ENCODE data around the gene COL8A1.

COL8A1 gene

DNA sequence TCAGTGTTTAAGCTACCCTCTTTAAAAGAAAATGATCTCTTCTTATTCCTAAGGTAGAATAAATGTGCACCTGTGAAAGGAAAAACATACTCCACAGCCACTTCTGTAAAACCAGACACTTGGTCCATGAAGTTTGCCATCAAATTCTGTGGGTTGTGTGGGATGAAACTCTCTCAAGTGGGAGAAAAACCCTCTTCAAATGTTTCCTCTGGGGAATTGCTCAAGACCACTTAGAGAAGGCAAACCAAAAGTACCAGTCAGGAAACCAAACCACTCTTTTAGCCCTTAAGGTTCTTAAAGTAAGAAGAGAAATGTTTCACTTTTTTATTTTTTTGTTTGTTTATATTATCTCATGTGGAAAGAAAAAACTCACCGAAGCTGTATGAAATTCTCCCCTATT is 1.2 kb downstream of the COL8A1 start:
- no peak for DNase-seq (ENCODE audit: low spot score)

DNA sequence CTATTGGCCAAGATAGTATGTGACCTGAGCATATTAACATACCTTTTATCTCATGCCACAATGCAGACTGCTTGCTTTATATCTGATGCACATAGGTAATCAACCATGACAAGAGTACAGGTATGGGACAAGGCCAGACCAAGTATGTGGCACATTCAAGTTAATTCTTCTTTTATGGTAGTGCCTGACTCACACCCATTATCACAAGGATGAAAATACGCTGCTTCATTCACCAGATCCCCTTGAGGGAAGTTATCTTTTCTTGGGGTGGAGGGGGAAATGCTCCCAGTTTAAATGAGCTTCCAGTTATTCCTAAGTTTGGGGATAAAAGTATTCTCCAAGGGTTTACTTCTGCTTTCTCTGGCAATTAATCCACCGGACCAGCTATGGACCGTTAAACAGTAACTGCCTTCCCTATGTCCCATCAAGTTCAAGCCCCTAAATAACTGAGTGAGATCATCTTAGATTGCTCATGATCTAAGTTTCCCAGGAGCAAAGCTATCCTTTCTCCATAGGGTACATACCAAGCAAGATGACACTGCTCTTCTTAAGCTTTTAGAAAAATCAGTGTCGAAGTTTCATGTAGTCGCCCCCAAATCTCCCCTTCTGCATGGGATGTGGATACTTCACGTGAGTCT is 1.9 kb downstream of the COL8A1 start:
- no peak for DNase-seq (ENCODE audit: low spot score)

DNA sequence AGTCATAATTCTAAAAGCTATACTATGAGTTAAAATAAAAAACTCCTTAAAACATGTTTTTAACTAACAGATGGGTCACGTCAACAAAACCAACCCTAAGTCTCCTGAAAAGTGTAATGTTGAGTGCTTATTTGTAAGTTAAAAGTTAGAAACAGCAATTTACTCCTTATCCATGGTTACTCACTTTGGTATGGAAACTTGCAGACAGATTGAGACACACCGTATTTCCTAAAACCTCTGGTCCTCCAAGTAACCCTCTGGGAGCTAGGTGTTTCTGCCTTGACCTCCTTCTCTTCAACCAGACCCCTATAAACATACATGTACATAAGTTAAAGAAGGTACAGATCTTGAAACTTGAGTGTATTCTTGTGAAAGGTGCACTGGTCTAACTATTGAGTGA is 3.1 kb downstream of the COL8A1 start:
- DNase-seq (ENCODE audit: low spot score): no peak

DNA sequence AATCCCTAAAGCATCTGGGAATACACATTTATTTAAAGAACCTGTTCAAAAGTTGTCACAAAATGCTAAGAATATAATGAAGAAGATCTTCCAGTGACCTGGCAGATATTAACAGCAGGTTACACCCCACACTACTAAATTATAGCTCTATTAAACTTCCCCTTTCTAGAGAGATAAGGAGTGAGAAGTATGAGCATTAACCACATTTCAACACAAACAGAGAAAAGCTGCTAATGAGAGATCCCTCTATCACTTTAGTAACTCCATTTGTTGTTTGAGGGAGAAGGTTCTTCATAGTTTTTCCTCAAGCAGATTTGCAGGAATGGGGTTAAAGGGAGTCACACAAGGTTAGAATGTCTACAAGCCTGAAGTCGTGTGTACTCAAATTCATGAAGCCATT is 3.6 kb downstream of the COL8A1 start:
- no peak for DNase-seq (ENCODE audit: low spot score)

DNA sequence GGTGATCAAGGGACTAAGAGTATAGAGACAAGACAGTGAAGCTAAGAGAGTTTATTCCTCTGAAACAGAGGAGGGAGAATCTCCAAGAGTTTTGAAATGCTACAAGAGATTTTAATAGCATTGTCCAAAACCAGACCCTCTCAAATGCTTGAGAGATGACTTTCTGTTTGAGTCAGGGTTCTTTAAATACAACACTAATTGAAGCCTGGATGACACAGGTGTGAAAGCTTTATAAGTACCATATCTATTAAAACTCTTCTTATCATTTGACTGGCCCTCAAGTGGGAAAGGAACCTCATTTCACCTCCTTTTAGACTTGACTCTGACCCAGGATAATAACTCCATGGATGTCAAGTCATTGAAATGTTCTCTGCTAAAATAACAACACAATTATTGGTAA is 5.6 kb downstream of the COL8A1 start:
- DNase-seq (ENCODE audit: low spot score): no peak

DNA sequence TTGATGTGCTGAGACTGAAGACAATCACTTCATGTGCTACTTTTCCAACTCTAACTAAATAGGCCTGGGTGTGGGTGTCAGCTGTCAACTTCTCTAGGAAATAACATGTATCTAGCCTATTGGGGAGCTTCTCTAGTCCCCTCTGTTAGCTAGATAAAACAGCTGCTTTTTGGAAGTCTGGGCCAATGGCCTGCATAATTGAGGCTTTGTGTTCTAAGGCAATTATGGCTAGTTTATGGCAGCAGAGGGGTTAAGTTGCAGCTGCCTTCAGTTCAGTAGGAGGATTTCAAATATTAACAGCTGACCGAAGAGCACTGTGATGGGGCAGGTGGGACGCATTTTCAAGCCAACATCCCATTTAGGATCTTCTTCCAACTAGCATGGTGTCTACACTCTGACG is 6.4 kb downstream of the COL8A1 start:
- no peak for DNase-seq (ENCODE audit: low spot score)

DNA sequence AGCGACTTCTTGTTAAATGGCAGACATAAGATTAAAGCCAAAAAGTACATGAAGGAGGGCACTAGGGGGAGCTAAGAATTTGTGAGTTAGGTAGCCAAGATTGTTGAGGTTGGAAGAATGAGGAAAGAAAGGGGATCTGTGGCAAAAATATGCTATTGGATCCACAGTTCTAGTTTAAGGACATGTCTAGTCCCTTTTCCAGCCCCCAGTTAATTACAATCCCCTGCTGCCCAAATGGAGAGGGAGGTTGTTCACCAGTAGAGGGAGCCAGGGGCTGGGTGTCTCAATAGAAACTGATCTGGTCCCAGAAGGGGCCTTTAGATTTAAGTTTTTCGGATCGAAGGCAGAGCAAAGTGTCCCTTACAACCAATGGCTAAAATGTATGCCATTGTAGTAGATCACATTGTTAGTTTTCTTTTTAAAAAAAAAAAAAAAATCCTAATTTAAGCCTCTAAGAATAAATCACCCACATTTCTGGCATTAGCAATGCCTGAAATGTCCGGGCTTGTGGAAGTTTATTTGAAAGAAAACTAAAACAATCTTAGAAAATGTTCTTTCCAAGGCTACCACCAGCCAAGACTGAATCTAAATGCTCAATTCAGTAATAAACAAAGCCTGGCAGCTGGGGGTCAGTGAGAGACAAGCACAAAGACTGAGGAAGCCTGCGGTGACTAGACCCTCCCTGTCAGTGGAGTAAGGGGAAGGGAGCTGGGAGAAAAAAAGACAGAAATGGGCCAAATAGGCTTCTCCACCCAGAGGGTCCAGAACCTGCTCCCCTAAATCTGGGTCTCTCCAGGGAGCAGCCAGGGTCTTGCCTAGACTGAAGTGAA is 7.1 kb downstream of the COL8A1 start:
- peak; percentile 13 for DNase-seq (ENCODE audit: low spot score)

DNA sequence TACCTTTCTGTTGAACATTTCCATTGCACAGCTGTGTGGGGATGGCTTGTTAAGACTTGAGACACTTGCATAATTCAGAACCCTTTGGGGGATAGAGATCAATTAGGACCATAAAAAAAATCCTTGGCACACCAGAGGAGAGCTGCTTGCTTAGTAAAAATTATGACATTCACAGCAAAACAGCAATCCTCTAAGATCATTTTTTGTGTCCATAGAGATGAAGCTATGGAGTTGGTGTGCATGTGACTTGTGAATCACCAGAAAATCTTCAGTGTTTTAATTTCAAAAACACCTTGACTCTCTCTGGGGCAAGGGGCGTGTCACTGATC is 7.7 kb downstream of the COL8A1 start:
- DNase-seq (ENCODE audit: low spot score): no peak

DNA sequence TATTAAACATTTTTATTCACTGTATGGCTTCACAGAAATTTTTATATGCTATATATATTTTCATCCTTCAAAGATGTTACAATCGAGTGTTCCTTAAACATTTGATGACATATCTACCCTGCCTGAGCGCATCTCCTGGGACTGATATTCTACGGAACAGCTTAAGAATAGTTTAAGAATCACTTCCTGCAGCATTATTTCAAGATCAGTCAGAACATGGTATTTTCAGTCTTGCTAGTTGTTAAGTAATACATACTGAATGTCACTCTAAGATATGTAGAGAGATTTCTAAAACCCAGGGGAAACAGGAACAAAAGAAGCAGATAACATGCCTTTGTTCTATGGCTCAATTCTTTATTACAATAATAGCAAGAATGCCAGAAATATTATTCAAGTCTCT is 8.7 kb downstream of the COL8A1 start:
- no peak for DNase-seq (ENCODE audit: low spot score)

DNA sequence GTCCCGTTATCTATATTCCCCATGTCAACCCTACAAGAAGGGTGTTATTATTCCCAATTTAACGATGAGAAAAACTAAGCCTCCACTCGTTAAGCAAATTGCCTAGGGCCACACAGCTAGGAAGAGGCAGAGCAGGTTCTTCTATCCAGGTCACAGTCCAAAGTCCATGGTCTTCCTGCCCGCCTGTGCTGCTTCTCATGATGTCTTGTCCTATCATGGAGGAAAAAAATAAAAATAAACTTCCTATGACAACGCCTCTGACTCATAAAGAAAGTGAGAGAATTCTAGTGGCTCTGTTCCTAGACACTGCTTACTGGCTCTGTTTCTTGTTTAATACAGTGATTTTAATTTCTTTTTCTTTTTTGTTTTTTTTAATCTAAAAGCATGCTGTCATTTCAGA is 9.7 kb downstream of the COL8A1 start:
- peak; percentile 9 for DNase-seq (ENCODE audit: low spot score)

DNA sequence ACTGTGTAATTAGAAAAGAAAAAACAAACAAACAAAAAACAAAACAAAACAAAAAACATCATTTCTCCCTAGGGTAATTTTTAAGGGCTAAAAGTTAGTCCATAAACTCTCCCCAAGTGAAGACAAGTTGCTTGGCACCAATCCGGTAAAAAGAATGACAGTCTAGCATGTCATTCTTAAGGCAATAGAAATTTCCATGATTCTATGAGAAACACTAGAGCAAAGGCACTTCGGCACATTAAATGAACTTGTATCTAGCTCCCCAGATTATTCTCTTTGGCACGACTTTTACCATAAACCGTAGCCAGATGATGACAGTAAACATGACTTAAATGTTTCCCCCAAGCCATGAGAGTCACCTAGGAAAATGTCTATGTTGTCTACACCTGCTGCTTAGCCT is 10.1 kb downstream of the COL8A1 start:
- no peak for DNase-seq (ENCODE audit: low spot score)

DNA sequence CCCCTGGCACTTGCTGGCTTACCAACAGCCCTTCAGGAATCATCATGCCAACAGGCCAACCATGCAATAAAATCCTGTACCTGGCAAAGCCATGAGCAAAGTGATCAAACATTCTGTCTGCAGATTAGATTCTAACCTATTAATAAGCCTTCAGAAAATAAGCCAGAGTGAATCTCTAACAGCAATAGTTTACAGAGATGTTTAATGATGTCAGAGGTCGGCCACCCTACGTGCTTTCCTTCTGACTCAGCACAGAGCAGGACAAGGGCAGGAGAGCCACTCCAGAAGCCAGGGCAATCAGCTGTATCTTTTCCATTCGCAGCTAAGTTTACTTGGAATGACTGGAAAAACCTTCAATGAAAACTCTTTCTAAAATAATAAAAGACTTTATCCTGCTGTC is 13.1 kb downstream of the COL8A1 start:
- no peak for DNase-seq (ENCODE audit: low spot score)

DNA sequence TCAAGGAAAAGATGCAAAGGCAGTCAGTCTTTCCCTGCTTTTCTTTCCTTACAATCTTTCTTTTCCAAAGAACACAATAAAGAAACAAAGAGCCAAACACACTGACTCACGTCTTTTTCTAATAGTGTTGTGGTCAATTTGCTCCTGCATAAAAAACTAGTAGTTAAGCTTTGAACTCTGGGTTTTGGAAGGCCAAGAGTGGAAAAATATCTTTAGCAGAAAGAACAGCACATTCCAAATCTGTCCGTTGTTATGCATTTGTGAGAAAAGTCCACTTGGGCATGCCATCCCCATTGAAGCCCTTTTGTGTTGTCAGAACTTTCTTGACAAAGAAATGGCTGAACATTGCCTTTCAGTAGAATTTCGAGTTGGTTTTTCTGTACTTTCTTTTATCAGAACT is 18.2 kb downstream of the COL8A1 start:
- no peak for DNase-seq (ENCODE audit: low spot score)

DNA sequence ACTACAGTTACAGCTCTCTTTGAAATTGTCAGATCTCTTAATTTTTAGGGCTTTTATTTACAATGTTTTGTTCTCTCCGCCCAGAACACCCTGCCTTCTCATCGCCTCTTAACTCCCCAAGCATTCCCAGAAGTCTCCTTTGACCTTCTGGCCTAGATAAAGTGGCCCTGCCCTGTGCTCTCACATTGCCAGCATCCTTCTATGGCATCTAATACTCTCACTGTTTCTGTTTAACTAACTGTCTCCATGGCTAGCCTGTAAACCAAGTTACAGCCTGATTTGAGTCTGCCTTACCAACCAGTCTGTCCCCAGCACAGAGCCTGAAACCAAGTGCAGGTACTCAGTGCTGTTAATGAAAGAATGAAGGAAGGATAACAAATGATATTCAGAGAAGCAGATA is 19.9 kb downstream of the COL8A1 start:
- DNase-seq (ENCODE audit: low spot score): no peak

DNA sequence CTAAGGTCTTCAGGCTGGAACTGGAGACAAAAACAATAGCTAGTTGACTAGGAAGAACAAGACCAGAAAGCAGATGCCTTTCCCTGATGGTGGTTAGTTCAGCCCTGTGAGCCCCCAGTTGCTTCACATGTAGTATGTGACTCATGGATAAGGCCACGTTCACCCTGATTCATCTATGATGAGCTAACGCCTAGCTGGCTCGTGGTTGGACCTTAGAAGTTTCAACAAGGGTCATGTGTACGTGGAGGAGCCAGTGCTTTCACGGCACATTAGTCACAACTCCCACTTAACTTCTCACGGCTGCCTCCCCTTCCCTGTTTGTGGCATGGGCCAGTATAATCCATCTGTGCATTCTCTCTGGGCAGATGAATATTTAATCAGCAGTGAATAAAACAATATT is 20.6 kb downstream of the COL8A1 start:
- no peak for DNase-seq (ENCODE audit: low spot score)

DNA sequence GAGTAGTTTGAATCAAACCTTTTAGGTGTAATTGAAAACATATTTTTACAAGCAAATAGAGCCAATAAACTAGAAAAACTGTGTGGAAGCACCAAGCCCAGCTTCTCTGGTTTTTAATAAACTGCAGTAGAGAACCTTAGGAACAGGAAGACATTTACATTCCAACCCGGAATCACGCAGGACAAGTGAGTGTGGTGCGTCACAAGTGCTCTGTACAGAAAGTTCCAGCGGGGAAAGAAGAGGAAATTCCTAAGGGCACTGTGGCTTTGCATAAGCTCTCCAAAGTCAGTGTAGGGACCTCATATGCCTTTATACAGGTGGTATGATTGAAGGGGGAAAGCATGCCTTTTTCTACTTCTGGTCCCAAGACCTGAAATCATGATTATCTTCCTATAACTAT is 21.6 kb downstream of the COL8A1 start:
- no peak for DNase-seq (ENCODE audit: low spot score)

DNA sequence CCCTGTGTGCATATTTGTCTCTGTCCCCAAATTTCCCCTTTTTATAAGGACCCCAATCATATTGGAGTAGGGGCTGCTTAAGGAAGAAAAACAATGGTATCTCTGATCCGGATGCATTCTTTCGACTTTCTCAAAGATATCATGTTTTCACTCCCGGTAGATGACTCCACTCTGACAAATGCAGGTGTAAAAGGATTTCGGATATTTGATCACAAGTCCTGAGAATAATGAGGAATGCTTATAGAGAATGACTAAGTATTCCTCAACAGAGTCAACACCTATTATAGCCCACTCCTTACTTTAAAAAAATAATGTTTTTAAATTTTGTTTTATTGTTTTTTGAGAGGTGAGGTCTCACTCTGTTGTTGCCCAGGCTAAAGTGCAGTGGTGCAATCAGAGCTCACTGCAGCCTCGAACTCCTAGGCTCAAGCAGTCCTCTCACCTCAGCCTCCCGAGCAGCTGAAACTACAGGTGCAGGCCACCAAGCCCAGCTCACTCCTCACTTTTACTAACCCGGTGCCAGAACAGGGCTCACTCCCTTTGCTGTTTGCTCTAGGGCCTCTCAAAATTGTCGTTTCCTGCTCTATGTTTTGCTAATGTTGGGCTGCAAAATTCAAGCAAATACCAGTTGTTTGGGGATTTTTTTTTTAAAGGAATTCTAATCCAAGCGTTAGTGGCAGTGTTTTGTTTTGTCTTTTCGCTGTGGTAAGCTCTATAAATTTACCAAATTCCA is 24.6 kb downstream of the COL8A1 start:
- no peak for DNase-seq (ENCODE audit: low spot score)

DNA sequence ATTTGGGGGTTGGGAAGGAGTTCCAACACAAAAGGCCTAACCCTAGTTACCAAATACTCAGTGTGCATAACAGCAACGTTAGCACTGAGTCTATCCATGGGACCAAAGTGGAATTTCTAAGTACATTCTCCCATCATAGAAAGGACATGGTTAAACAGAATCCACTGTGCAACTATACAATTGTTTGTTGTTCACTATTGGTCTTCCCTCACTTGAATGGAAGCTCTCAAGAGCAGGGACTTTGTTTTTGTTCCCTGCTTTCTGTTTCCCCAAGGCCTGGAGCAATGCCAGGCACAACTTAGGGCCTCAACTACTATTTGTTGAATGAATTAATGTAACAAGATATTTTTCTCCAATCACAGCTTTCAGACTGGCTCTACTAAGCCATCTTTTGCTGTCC is 25.6 kb downstream of the COL8A1 start:
- DNase-seq (ENCODE audit: low spot score): no peak

DNA sequence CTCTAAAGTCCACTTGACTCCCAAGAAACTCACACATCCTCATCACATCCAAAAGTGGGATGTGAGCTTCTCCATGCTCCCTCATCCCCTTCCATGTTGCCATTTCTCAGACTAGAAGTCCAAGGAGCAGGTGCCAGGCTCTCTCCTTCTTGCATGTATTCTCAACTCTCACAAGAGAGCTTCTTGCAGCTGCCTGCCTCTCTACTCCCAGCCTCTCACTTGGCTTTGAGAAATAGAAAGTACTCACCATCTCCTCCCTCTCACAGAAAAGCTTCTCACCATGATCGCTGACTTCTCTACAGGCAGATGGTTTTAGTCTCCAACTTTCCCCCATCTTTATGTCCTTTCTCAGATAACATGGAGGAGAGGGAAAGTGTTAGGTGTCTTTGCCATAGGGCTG is 26.6 kb downstream of the COL8A1 start:
- DNase-seq (ENCODE audit: low spot score): no peak

DNA sequence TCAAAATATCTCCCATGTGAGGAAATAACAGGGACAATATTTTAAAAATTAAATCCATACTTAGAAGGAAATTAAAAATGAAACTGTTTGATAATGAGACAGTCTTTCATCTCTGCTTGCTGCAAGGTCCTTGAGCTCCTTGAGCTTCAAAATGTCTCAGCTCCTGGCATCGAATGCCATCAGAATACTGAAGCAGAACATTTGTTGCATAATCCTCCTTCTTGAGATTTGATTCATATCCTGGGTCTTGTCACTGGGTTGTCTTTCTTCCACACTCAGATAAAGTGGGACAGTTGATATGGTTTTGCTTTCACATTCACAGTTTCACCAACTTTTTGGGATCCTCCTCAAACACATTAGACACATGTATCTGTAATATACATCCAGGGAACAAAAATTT is 27.8 kb downstream of the COL8A1 start:
- no peak for DNase-seq (ENCODE audit: low spot score)

DNA sequence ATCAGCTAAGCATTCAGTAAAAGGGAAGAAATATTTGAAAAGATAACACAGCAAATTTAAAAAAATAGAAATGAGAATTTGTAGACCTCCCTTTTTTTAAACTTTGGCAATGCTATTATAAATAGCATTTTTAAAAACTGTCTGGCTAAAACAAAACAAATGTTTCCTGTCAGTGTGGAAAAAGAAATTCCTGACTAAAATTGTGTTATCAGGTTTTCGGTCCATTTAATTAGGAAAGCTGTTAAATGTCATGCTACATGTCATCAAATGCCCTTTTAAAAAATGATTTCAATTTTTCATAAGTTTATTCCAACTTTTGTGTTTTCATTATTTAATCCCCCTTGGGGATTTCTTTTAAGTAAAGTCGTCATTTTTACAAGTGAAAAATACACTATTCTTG is 29.6 kb downstream of the COL8A1 start:
- no peak for DNase-seq (ENCODE audit: low spot score)

DNA sequence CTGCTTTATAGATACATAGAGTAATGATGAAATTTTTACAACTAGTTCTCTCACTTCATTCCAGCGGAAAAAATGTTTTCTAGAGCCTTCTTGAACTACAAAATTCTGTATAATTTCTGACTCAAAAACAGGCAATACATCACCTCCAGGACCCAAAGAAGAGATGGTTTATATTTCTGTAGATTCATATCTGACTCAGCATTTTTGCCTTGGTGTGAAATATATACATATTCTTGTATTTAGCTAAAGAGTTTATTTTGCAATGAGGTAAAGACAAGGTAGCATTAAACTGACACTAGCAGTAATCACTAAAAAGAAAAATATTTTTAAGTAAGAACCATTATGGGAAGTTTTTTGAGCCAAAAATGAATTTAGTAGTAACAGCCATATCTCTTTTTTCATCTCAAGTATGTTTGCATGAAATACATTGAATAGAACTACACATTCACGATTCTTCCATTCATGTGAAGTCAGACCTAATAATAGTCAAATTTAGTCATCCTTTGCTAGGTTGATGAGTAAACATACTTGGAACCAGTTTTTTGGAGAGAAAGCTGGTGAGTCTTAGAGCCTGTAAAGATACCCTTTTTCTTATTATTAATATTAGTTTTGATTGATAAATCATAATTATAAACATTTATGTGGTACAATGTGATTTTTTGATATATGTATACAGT is 31.6 kb downstream of the COL8A1 start:
- no peak for DNase-seq (ENCODE audit: low spot score)

DNA sequence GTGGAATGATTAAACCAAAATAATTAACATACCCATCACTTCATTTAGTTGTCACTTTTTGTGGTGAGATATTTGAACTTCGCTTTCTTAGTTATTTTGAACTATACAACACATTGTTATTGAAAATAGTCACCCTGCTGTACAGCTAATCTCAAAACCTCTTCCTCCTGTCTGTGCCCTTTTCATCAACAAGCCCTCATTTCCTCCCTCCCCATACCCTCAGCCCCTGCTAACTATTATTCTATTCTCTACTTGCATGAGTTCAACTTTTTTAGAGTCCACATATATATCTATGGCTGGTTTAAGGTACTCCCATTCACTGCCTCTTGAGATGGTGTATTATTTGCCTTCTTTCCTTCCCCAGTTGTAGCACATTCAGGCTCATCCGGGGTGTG is 32.2 kb downstream of the COL8A1 start:
- no peak for DNase-seq (ENCODE audit: low spot score)
